ENCODE data around the gene MCOLN2.

GRCh38 chr1:84985365-84985764, 11.5 kb downstream of the MCOLN2 start:
- TF ChIP-seq CTCF (IDR thresholded peaks at IDR 0.05 in 2 of 3, conservative IDR thresholded peaks at IDR 0.05 in 1 of 3; ENCODE audit: borderline replicate concordance in 1 of 3, insufficient read depth in 1 of 3, low read depth in 2 of 3, low read length in 2 of 3) (no peak), POLR2A (IDR thresholded peaks at IDR 0.05; ENCODE audit: borderline replicate concordance, extremely low read depth, insufficient read depth, insufficient read length) (no peak), YY1 (IDR thresholded peaks at IDR 0.05; ENCODE audit: extremely low read depth, insufficient replicate concordance, low read depth, low read length) (no peak), MAX (IDR thresholded peaks at IDR 0.05) (no peak), POLR2AphosphoS5 (IDR thresholded peaks at IDR 0.05; ENCODE audit: low read depth, low read length) (no peak), EZH2 (IDR thresholded peaks at IDR 0.05) (no peak)
